ENCODE measurements around the gene OGN. TPM values are rescaled to one million over a fixed set of nuclear protein-coding genes. Genes with fewer than 3 reads are reported as not detected.

The OGN gene
- total and polyA plus RNA-seq, 2 of the 4 experiments (the other 2 are of a cell fraction) = under 0.01 to 0.10 TPM

- H3K27ac ChIP-seq (ENCODE audit: insufficient read depth, low read length) = no peak overlapping the region
- no peak overlapping the region for H4K5ac ChIP-seq (ENCODE audit: low read depth, low read length)
- H2BK15ac ChIP-seq (ENCODE audit: low read depth, low read length) = no peak overlapping the region
- intact Hi-C loops (cut with micrococcal nuclease) = no loop called here
- no peak overlapping the region for H2AFZ ChIP-seq (replicated peaks; ENCODE audit: low read length, poor library complexity)
- H3K14ac ChIP-seq (replicated peaks; ENCODE audit: low read depth, low read length) = no peak overlapping the region
- in situ Hi-C loops (cut with MboI; ENCODE audit: low sequenced_read_pairs) = no loop called here
- ATAC-seq (ENCODE audit: low read depth) (no peak), DNase-seq (no peak)
- no peak overlapping the region for H4K91ac ChIP-seq (ENCODE audit: insufficient read depth, low read depth, low read length)
- no peaks in the 10 kb centered on the region for H3K36me3 ChIP-seq (ENCODE audit: control insufficient read depth, insufficient read depth, low read length)
- no peak overlapping the region for H2BK20ac ChIP-seq (ENCODE audit: low read depth, low read length)
- no peak overlapping the region for H2BK5ac ChIP-seq (ENCODE audit: low read depth, low read length, poor library complexity, severe bottlenecking)
- no peak overlapping the region; a peak in 1 of 4 replicates for H4K8ac ChIP-seq (ENCODE audit: low read depth in 2 of 2, low read length in 2 of 2)
- no peaks in the 10 kb centered on the region; the same call in 1 of the 2 replicates for H3K4me1 ChIP-seq (ENCODE audit: control insufficient read depth, insufficient read depth, low read length)
- no peak overlapping the region for H2AK5ac ChIP-seq (ENCODE audit: low read depth, low read length)
- H3K56ac ChIP-seq (ENCODE audit: extremely low read depth, insufficient read depth, low read length) = no peak overlapping the region; the same call in 1 of the 2 replicates
- H3K9ac ChIP-seq (ENCODE audit: low read depth, low read length) = no peak overlapping the region
- BruUV-seq (replicated peaks) = no TSS peak
- dilution Hi-C loops (cut with HindIII; ENCODE audit: low sequenced_read_pairs, unreplicated experiment) = no loop called here
- TF ChIP-seq CHD1 (IDR thresholded peaks at IDR 0.05; ENCODE audit: low read depth, low read length) = no peak
- no peak for TF ChIP-seq MXI1 (IDR thresholded peaks at IDR 0.05; ENCODE audit: borderline replicate concordance, low read depth, low read length)
- no peak for TF ChIP-seq ELK1 (IDR thresholded peaks at IDR 0.05; ENCODE audit: borderline replicate concordance, low read depth, low read length)
- TF ChIP-seq RAD21 (IDR thresholded peaks at IDR 0.05; ENCODE audit: low read length) = no peak
- no peak for TF ChIP-seq FOS (IDR thresholded peaks at IDR 0.05; ENCODE audit: low read depth, low read length)
- no peak for TF ChIP-seq RCOR1 (IDR thresholded peaks at IDR 0.05; ENCODE audit: insufficient replicate concordance, low read length)
- TF ChIP-seq SMC3 (IDR thresholded peaks at IDR 0.05; ENCODE audit: low read depth, low read length) = no peak
- TF ChIP-seq MAZ (IDR thresholded peaks at IDR 0.05; ENCODE audit: borderline replicate concordance, low read depth, low read length) = no peak
- TF ChIP-seq RFX5 (IDR thresholded peaks at IDR 0.05; ENCODE audit: low read depth, low read length) = no peak
- TF ChIP-seq NFE2L2 (IDR thresholded peaks at IDR 0.05; ENCODE audit: low read depth, low read length) = no peak
- TF ChIP-seq CTCF (conservative IDR thresholded peaks at IDR 0.05; ENCODE audit: low read depth, low read length) = no peak
- no peak for TF ChIP-seq BHLHE40 (IDR thresholded peaks at IDR 0.05; ENCODE audit: low read depth, low read length)
- TF ChIP-seq CEBPB (IDR thresholded peaks at IDR 0.05; ENCODE audit: low read depth, low read length) = no peak
- TF ChIP-seq MAFK (IDR thresholded peaks at IDR 0.05; ENCODE audit: low read depth, low read length) = no peak
- TF ChIP-seq USF2 (IDR thresholded peaks at IDR 0.05; ENCODE audit: low read depth, low read length) = no peak
- TF ChIP-seq POLR2A (IDR thresholded peaks at IDR 0.05; ENCODE audit: low read depth, low read length) = no peak
- no peak overlapping the region for H3K4me3 ChIP-seq (ENCODE audit: insufficient read depth, low read depth, low read length)
- no peaks in the 10 kb centered on the region for H4K20me1 ChIP-seq (ENCODE audit: insufficient read depth, low read length)
- no CpG with 5 or more reads among the region's 3 CpGs for WGBS, 2 experiments (ENCODE audit: extremely low coverage in 2 of 2, insufficient read length in 1 of 2)
- H3K4me2 ChIP-seq (ENCODE audit: low read depth, low read length) = no peak overlapping the region
- H3K27me3 ChIP-seq (ENCODE audit: control insufficient read depth, insufficient read depth, low read length) = no peaks in the 10 kb centered on the region
- H3K79me1 ChIP-seq (ENCODE audit: low read depth in 1 of 2, low read length in 2 of 2) = no peaks in the 10 kb centered on the region
- POLR2A ChIA-PET (ENCODE audit: unreplicated experiment) = no interaction called here
- no peak overlapping the region for H3K4ac ChIP-seq (ENCODE audit: low read depth, low read length)
- H3K9me3 ChIP-seq (ENCODE audit: control insufficient read depth, insufficient read depth, low read length) = no peaks in the 10 kb centered on the region
- no peak overlapping the region for H3K23ac ChIP-seq (ENCODE audit: low read depth, low read length)
- no peak overlapping the region for H2BK120ac ChIP-seq (ENCODE audit: low read depth, low read length)
- no peak overlapping the region for H3K18ac ChIP-seq (ENCODE audit: low read depth, low read length)
- H3K9me1 ChIP-seq (ENCODE audit: insufficient read depth, low read length) = no peaks in the 10 kb centered on the region; the same call in 1 of the 2 replicates
- CTCF ChIA-PET = no interaction called here
- no peak overlapping the region for H2AK9ac ChIP-seq (replicated peaks; ENCODE audit: low read depth, low read length, poor library complexity)
These were observed 19.4 kb downstream of the OGN start for GRCh38 chr9:92385001-92385400.
